GM21723 (cell line): ENCODE data around the gene SLC1A5.

Source experiments
- ATAC-seq: cut with Tn5 transposase; IDR thresholded peaks from one replicate; pipeline ENCODE4 v1.9.1; 2021; ENCODE audit warnings: mild to moderate bottlenecking, moderate library complexity; ENCODE audit not compliant: unreplicated experiment

Gene SLC1A5

DNA sequence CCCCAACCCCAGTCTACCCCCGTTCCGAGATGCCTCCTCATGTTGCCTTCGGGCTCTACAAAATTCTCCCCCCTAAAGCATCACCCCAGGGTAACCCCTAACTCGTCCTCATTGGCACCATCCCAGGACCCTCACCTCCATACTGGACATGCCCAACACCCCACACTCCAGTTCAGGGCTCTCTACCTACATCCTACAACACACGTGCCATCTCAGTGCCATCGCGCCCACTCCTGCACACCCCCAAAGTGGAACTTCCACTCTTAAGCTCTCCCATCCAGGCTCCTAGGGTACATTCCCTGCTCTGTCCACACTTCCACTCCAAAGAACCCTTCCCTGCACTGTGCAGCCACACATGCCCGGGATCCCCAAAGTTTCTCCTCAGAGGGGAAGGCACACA is 43.4 kb downstream of the SLC1A5 start:
- no peak for ATAC-seq

GRCh38 chr19:46744005-46744691 is 44.2 kb downstream of the SLC1A5 start:
- no peak for ATAC-seq

DNA sequence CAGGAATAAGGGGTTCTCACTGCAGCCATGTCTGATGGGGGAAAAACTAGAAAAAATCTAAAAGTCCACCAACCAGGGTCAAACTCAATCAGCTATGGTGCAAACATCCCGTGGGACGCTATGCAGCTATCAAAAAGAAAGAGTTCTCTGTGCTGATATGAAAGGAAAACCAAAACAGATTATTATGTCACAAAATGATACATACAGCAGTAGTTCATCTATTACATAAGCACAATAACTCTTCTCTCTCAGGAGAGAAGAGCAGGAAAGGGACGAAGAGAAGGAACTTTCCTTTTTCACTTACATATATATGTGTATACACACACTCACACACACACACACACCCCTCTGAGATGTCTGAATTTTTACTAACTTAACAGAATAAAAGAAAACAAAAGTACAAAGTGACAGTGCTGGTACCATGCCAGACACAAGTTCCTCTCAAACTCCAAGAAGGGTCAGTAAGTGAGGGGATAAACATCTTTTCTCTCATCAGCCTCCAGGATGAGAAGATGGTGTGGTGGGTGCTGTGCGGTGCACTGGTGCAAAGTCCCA is 45.4 kb downstream of the SLC1A5 start:
- ATAC-seq: no peak

- ATAC-seq: no peak
These were observed 46.9 kb downstream of the SLC1A5 start for GRCh38 chr19:46741447-46741846.

GRCh38 chr19:46739290-46739771 is 49.1 kb downstream of the SLC1A5 start:
- ATAC-seq: no peak

GRCh38 chr19:46737761-46738171 is 50.6 kb downstream of the SLC1A5 start:
- ATAC-seq: no peak

- ATAC-seq: no peak
These were observed 51.1 kb downstream of the SLC1A5 start for GRCh38 chr19:46737298-46737654.

DNA sequence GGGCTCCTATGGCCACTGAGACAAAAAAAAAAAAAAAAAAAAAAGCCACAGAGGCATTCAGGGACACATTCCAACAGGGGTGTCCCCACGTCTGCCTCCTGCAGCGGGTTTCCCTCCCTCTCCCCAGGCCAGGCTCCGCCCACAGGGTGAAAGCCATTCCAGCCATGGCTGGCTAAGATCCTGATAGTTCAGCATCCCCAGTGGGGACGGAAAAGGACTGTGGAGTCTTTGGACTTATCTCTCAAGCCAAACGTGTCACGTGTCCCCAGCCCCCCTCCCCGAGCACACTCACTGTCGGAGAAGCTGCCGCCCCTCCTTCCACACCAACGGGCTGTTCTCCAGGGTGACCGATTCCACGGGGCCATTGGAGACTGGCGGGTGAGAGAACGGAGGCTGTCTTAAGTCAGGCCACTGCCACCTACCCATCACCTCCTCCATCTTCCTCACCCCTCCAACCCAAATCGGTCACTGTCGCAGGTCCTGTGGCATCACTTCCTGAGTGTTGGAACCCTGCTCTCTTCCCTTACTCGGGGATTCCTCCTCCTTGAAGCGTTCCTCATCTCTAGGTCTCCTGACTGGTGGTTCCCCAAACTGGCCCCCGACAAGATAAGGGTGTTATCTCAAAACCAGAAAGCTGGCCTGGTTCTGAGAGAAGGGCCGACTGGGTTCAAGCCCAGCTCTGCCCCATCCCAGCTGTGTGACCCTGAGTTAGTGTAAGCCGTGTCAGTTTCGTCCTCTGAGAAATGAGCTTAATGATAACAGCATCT is 51.7 kb downstream of the SLC1A5 start:
- ATAC-seq: no peak

GRCh38 chr19:46733690-46734292 is 54.6 kb downstream of the SLC1A5 start:
- ATAC-seq: no peak

GRCh38 chr19:46732966-46733689 is 55.3 kb downstream of the SLC1A5 start:
- no peak for ATAC-seq

- ATAC-seq: no peak
These were observed 56.0 kb downstream of the SLC1A5 start for GRCh38 chr19:46732172-46732938.

GRCh38 chr19:46731584-46731983 is 56.8 kb downstream of the SLC1A5 start:
- no peak for ATAC-seq

- ATAC-seq: no peak
These were observed 57.3 kb downstream of the SLC1A5 start for GRCh38 chr19:46731007-46731501.

- no peak for ATAC-seq
These were observed 57.8 kb downstream of the SLC1A5 start for GRCh38 chr19:46730595-46730994.

GRCh38 chr19:46730187-46730586 is 58.2 kb downstream of the SLC1A5 start:
- ATAC-seq: no peak

GRCh38 chr19:46729696-46730095 is 58.7 kb downstream of the SLC1A5 start:
- no peak for ATAC-seq

DNA sequence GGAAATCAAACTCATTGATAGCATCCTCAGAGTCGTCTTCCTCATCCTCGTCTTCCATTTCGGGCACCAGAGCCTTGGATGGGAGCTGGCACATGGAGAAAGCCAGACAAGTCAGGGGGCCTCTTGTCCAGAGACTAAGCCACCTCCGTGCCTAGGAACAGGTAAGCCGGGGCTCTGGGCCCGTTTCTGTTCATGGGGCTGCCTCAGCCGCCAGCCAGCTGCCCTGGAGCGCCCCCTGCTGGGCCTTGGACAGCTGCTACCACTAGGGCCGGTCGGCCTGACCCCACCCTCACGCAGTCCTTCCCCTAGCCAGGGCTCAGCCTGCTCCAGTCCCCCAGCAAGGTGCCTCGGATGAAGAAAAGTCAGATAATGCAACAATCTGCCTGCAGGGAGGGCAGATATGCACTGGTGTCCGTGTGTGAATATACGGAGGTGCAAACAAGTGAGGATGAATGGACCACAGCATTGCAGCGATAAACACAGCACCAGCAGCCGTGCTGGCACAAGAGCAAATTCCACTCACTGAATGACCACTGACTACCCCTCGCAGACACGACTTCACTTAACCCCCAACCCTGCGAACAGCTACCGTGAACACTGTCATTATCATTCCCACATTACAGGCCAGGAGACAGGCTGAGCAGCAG is 59.6 kb downstream of the SLC1A5 start:
- ATAC-seq: no peak

DNA sequence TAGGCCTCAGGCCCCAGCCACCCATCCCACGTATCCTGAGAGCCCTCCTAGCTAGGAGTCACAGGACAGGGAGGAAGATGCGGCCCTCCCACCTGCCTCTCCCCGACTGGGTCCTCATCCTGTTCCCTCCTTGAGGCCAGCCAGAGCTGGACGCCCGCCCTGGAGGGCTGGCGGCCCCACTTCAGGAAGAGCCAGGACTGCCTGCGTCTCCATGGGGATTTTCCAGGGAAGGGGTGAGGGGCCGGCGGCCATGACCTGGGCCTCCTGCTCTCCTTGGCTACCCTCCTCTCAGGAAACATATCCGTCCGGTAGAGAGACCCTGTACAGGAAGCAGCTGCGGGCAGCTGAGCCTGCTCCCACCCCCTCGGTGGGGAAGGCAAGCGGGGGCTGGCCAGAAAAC is 60.2 kb downstream of the SLC1A5 start:
- no peak for ATAC-seq

- ATAC-seq: no peak
These were observed 60.6 kb downstream of the SLC1A5 start for GRCh38 chr19:46727757-46728156.
